SW480 (cell line): Measurements from ENCODE around the gene KCND2.
"Not testable (repeated sequence)": the region's sequence is repeated elsewhere in the genome, so short reads cannot be mapped to it uniquely, and the experiment has no call there.

ENCODE experiments used
- DNase-seq: peaks from one replicate; pipeline ENCODE4 v3.0.0-alpha.2; 2016; ENCODE audit warnings: low spot score

The KCND2 gene

GRCh38 chr7:120502132-120502531 is 229.2 kb downstream of the KCND2 start:
- no peak for DNase-seq

GRCh38 chr7:120502825-120503224 is 229.8 kb downstream of the KCND2 start:
- DNase-seq = no peak

GRCh38 chr7:120504386-120504785 is 231.4 kb downstream of the KCND2 start:
- DNase-seq = no peak

GRCh38 chr7:120505770-120506169 is 232.8 kb downstream of the KCND2 start:
- no peak for DNase-seq

GRCh38 chr7:120512701-120513100 is 239.7 kb downstream of the KCND2 start:
- no peak for DNase-seq

- DNase-seq = no peak
These were observed 246.2 kb downstream of the KCND2 start for GRCh38 chr7:120519224-120519623.

GRCh38 chr7:120521761-120522737 is 249.1 kb downstream of the KCND2 start:
- no peak for DNase-seq

- no peak for DNase-seq
These were observed 251.0 kb downstream of the KCND2 start for GRCh38 chr7:120523985-120524384.

GRCh38 chr7:120526902-120527509 is 254.0 kb downstream of the KCND2 start:
- no peak for DNase-seq

GRCh38 chr7:120529736-120530135 is 256.8 kb downstream of the KCND2 start:
- no peak for DNase-seq

- DNase-seq = no peak
These were observed 265.4 kb downstream of the KCND2 start for GRCh38 chr7:120538335-120538734.

- no peak for DNase-seq
These were observed 266.3 kb downstream of the KCND2 start for GRCh38 chr7:120539321-120539720.

- DNase-seq = no peak
These were observed 274.6 kb downstream of the KCND2 start for GRCh38 chr7:120547605-120548004.

- peak; percentile 36 for DNase-seq
These were observed 277.6 kb downstream of the KCND2 start for GRCh38 chr7:120550494-120551048.

GRCh38 chr7:120553491-120553890 is 280.5 kb downstream of the KCND2 start:
- DNase-seq = no peak

GRCh38 chr7:120554960-120555571 is 282.1 kb downstream of the KCND2 start:
- peak; percentile 49 for DNase-seq

GRCh38 chr7:120564145-120564544 is 291.2 kb downstream of the KCND2 start:
- DNase-seq = no peak

- DNase-seq = no peak
These were observed 294.2 kb downstream of the KCND2 start for GRCh38 chr7:120567204-120567603.

GRCh38 chr7:120578657-120579056 is 305.7 kb downstream of the KCND2 start:
- DNase-seq = not testable (repeated sequence)

GRCh38 chr7:120582916-120583315 is 309.9 kb downstream of the KCND2 start:
- DNase-seq = no peak

- no peak for DNase-seq
These were observed 311.1 kb downstream of the KCND2 start for GRCh38 chr7:120583899-120584586.

- no peak for DNase-seq
These were observed 313.6 kb downstream of the KCND2 start for GRCh38 chr7:120586571-120586970.
